GM23248 (cell line): ENCODE results near the gene SNAP91.

Source experiments
- EZH2 ChIP-seq: fragments of 200-600 bp; sonication (generic); IDR thresholded peaks from 2 replicates; pipeline ENCODE4 v1.6.1; 2018; ENCODE audit warnings: antibody characterized with exemption, mild to moderate bottlenecking; ENCODE audit not compliant: insufficient read depth, poor library complexity, severe bottlenecking
- EZH2phosphoT487 ChIP-seq: fragments of 200-600 bp; sonication (generic); IDR thresholded peaks from 2 replicates; pipeline ENCODE4 v1.6.1; 2018; ENCODE audit warnings: antibody characterized with exemption, moderate library complexity, mild to moderate bottlenecking, low read depth; ENCODE audit not compliant: insufficient read depth

DNA sequence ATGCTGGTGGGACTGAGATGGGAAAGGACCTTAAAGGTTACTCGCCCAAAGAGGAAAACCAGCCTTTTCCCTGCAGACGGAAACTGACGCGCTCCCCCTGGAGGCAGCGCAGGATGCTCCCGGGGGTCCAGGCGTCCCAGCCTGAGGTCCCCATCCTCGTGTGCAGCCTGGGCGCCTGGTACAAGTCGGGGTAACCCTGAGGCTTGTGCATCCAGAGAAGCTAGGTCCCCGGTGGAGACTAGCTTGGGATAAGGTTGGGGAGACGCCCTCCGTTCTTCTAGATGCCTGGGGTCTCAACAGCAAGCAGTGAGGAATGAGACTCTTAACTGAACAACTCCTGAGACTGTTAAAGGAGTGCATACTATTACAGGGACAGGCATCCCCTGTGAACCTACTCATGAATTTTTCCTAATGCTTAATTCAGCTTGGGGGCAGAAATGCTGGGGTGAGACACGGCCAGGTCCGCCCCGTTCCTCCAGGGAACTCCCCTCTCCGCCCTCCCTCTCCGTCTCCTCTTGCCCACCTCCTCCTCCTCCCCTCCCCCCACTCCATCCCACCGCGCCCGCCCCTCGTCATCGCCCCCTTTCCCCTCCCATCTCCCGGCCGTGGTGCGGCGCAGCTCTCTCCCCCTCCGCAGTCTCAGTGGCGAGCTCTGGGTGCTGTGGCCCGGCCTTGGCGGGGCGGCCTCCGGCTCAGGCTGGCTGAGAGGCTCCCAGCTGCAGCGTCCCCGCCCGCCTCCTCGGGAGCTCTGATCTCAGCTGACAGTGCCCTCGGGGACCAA, 196.8 kb downstream of the SNAP91 start, which contains the start of gene PRSS35:
- TF ChIP-seq EZH2 (no peak), EZH2phosphoT487 (no peak)
